ENCODE results near the gene DENND2C.

DNA sequence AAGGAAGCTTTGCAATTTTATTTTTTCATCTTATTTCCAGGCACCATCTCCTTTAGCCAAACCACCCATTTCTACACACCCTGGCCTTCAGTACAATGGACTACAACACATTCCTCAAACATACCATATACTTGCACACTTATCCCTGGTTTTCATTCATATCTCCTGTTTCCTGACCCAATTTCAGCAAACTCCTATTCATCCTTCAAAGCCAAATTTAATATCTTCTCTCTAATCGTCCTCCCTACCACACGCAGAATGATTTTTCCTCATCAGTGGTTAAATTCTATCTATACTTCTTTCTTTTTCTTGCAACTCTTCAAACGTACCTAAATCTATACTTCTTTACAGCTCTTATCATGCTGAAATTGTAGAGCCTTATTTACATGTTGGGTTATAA, 2.9 kb downstream of the DENND2C start:
- TF ChIP-seq, protein P1, sequence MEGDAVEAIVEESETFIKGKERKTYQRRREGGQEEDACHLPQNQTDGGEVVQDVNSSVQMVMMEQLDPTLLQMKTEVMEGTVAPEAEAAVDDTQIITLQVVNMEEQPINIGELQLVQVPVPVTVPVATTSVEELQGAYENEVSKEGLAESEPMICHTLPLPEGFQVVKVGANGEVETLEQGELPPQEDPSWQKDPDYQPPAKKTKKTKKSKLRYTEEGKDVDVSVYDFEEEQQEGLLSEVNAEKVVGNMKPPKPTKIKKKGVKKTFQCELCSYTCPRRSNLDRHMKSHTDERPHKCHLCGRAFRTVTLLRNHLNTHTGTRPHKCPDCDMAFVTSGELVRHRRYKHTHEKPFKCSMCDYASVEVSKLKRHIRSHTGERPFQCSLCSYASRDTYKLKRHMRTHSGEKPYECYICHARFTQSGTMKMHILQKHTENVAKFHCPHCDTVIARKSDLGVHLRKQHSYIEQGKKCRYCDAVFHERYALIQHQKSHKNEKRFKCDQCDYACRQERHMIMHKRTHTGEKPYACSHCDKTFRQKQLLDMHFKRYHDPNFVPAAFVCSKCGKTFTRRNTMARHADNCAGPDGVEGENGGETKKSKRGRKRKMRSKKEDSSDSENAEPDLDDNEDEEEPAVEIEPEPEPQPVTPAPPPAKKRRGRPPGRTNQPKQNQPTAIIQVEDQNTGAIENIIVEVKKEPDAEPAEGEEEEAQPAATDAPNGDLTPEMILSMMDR (conservative IDR thresholded peaks at IDR 0.05 in 1 of 2, IDR thresholded peaks at IDR 0.05 in 1 of 2; ENCODE audit: extremely low read depth in 1 of 2, insufficient read depth in 1 of 2, low read depth in 1 of 2, low read length in 2 of 2), result no peak
- no peak for TF ChIP-seq EZH2 (IDR thresholded peaks at IDR 0.05; ENCODE audit: borderline replicate concordance, low read length)
